ENCODE data around the gene CYYR1. TPM values are rescaled to one million over a fixed set of nuclear protein-coding genes. Genes with fewer than 3 reads are reported as not detected.

The CYYR1 gene
- total and polyA plus RNA-seq, 4 donors = 1.9 to 3.4 (median 2.2) TPM

DNA sequence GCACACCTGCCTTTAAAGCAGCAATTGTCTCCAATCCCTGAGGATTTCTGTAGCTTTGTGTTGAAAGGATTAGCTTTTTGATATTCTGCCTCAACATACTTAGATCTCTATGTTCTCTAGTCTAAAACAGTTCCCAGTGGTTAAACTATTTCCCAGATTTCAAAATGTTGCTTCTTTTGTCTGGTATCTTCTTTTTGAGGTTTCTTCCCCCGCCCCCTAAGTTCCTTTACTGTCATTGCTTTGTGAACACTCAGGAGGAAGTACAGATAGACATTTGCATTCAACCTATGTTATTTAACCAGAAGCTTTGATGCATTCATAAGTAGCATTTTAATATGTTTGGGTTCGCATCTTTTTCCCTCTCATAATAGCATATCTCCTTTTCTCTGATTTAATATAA lies 33.5 kb downstream of the CYYR1 start:
- H3K9ac ChIP-seq (ENCODE audit: low read depth in 1 of 2, low read length in 2 of 2) = no peak overlapping the region
- H3K9me3 ChIP-seq (ENCODE audit: control insufficient read depth in 4 of 4, low read length in 3 of 4) = no peaks in the 10 kb centered on the region
- H3K27ac ChIP-seq (ENCODE audit: low read depth in 1 of 2, low read length in 2 of 2) = no peak overlapping the region
- DNase-seq (ENCODE audit: low spot score) = no peak
- TF ChIP-seq RAD21 (IDR thresholded peaks at IDR 0.05) = no peak
- TF ChIP-seq NR2F2 (IDR thresholded peaks at IDR 0.05) = no peak
- TF ChIP-seq HNF4A (conservative IDR thresholded peaks at IDR 0.05) = no peak
- TF ChIP-seq, protein P1, sequence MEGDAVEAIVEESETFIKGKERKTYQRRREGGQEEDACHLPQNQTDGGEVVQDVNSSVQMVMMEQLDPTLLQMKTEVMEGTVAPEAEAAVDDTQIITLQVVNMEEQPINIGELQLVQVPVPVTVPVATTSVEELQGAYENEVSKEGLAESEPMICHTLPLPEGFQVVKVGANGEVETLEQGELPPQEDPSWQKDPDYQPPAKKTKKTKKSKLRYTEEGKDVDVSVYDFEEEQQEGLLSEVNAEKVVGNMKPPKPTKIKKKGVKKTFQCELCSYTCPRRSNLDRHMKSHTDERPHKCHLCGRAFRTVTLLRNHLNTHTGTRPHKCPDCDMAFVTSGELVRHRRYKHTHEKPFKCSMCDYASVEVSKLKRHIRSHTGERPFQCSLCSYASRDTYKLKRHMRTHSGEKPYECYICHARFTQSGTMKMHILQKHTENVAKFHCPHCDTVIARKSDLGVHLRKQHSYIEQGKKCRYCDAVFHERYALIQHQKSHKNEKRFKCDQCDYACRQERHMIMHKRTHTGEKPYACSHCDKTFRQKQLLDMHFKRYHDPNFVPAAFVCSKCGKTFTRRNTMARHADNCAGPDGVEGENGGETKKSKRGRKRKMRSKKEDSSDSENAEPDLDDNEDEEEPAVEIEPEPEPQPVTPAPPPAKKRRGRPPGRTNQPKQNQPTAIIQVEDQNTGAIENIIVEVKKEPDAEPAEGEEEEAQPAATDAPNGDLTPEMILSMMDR (IDR thresholded peaks at IDR 0.05; ENCODE audit: low read depth, low read length, missing input control) = no peak
- TF ChIP-seq, protein P2, sequence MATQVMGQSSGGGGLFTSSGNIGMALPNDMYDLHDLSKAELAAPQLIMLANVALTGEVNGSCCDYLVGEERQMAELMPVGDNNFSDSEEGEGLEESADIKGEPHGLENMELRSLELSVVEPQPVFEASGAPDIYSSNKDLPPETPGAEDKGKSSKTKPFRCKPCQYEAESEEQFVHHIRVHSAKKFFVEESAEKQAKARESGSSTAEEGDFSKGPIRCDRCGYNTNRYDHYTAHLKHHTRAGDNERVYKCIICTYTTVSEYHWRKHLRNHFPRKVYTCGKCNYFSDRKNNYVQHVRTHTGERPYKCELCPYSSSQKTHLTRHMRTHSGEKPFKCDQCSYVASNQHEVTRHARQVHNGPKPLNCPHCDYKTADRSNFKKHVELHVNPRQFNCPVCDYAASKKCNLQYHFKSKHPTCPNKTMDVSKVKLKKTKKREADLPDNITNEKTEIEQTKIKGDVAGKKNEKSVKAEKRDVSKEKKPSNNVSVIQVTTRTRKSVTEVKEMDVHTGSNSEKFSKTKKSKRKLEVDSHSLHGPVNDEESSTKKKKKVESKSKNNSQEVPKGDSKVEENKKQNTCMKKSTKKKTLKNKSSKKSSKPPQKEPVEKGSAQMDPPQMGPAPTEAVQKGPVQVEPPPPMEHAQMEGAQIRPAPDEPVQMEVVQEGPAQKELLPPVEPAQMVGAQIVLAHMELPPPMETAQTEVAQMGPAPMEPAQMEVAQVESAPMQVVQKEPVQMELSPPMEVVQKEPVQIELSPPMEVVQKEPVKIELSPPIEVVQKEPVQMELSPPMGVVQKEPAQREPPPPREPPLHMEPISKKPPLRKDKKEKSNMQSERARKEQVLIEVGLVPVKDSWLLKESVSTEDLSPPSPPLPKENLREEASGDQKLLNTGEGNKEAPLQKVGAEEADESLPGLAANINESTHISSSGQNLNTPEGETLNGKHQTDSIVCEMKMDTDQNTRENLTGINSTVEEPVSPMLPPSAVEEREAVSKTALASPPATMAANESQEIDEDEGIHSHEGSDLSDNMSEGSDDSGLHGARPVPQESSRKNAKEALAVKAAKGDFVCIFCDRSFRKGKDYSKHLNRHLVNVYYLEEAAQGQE (IDR thresholded peaks at IDR 0.05) = no peak
- no peak for TF ChIP-seq EGR1 (IDR thresholded peaks at IDR 0.05; ENCODE audit: low read depth in 2 of 2)
- no peak overlapping the region for H3K4me3 ChIP-seq (ENCODE audit: low read depth in 1 of 3, low read length in 3 of 3)
- 78% methylated on average over 2 of the region's 2 CpGs for WGBS
- no peaks in the 10 kb centered on the region for H3K4me1 ChIP-seq (ENCODE audit: control insufficient read depth in 4 of 4, insufficient read depth in 4 of 4, low read length in 3 of 4)
- no peaks in the 10 kb centered on the region for H3K36me3 ChIP-seq (ENCODE audit: control insufficient read depth in 4 of 4, insufficient read depth in 3 of 4, low read depth in 1 of 4, low read length in 3 of 4)
- no peaks in the 10 kb centered on the region for H3K27me3 ChIP-seq (ENCODE audit: control insufficient read depth in 4 of 4, insufficient read depth in 4 of 4, low read length in 3 of 4)

DNA sequence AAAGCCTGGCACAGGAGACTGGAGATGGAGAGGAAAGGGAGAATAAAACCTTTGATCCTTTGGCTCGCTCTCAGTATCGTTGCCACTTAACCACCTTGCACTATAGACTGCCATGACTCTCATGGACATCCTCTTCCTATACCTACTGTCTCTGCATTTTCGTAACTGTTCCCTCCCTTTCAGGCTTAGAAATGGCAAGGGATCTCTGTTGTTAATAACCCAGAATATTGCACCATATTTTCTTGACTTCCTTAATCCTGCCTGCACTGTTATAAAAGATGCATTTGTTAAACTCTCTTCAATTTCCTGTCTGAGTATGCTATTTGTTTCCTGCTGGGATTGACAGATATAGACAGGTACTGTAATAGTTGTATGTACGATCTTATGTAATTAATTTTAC lies 38.6 kb downstream of the CYYR1 start:
- no peak for DNase-seq (ENCODE audit: low spot score)
- 72% methylated on average over 4 of the region's 4 CpGs for WGBS
- Histone ChIP-seq H3K27ac (ENCODE audit: low read depth in 1 of 2, low read length in 2 of 2) (no peak overlapping the region), H3K9me3 (ENCODE audit: control insufficient read depth in 4 of 4, low read length in 3 of 4) (no peaks in the 10 kb centered on the region), H3K27me3 (ENCODE audit: control insufficient read depth in 4 of 4, insufficient read depth in 4 of 4, low read length in 3 of 4) (peaks cover 0 to 5% (median 0%) of the 10 kb centered on the region in 4 donors), H3K4me3 (ENCODE audit: low read depth in 1 of 3, low read length in 3 of 3) (no peak overlapping the region), H3K36me3 (ENCODE audit: control insufficient read depth in 4 of 4, insufficient read depth in 3 of 4, low read depth in 1 of 4, low read length in 3 of 4) (no peaks in the 10 kb centered on the region), H3K4me1 (ENCODE audit: control insufficient read depth in 4 of 4, insufficient read depth in 4 of 4, low read length in 3 of 4) (no peaks in the 10 kb centered on the region), H3K9ac (ENCODE audit: low read depth in 1 of 2, low read length in 2 of 2) (no peak overlapping the region)
- TF ChIP-seq GABPA (IDR thresholded peaks at IDR 0.05 in 1 of 2, conservative IDR thresholded peaks at IDR 0.05 in 1 of 2) (no peak), JUND (IDR thresholded peaks at IDR 0.05) (no peak), HNF4G (IDR thresholded peaks at IDR 0.05) (no peak), YY1 (IDR thresholded peaks at IDR 0.05) (no peak), HNF4A (conservative IDR thresholded peaks at IDR 0.05) (no peak)
- TF ChIP-seq, protein P3, sequence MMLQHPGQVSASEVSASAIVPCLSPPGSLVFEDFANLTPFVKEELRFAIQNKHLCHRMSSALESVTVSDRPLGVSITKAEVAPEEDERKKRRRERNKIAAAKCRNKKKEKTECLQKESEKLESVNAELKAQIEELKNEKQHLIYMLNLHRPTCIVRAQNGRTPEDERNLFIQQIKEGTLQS (IDR thresholded peaks at IDR 0.05) = no peak

DNA sequence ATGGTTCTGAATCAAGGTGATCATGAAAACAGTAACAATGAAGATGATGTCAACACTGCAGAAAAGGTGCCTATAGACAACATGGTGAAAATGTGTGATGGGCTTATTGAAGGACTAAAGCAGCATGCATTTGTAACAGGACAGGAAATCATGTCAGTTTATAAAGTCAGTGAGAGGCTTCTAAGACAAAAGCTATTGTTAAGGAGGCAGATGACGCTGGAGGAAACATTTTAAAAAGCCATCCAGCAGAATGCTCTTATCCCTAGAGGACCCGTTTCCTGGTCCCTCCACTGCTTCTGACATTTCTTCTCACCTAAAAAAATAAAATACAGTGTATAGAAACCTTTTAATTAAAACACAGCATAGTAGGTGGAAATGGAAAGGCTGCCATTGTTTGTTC lies 40.9 kb downstream of the CYYR1 start:
- H3K9me3 ChIP-seq (ENCODE audit: control insufficient read depth in 4 of 4, low read length in 3 of 4) = no peaks in the 10 kb centered on the region
- H3K36me3 ChIP-seq (ENCODE audit: control insufficient read depth in 4 of 4, insufficient read depth in 3 of 4, low read depth in 1 of 4, low read length in 3 of 4) = no peaks in the 10 kb centered on the region
- whole genome bisulfite sequencing = 54% methylated on average over 2 of the region's 2 CpGs
- no peak for DNase-seq (ENCODE audit: low spot score)
- H3K4me1 ChIP-seq (ENCODE audit: control insufficient read depth in 4 of 4, insufficient read depth in 4 of 4, low read length in 3 of 4) = no peaks in the 10 kb centered on the region
- H3K27ac ChIP-seq (ENCODE audit: low read depth in 1 of 2, low read length in 2 of 2) = no peak overlapping the region
- no peak for TF ChIP-seq HNF4A (conservative IDR thresholded peaks at IDR 0.05)
- no peak for TF ChIP-seq GABPA (IDR thresholded peaks at IDR 0.05 in 1 of 2, conservative IDR thresholded peaks at IDR 0.05 in 1 of 2)
- no peak for TF ChIP-seq FOXA2 (IDR thresholded peaks at IDR 0.05)
- no peak overlapping the region for H3K4me3 ChIP-seq (ENCODE audit: low read depth in 1 of 3, low read length in 3 of 3)
- H3K9ac ChIP-seq (ENCODE audit: low read depth in 1 of 2, low read length in 2 of 2) = no peak overlapping the region
- peaks cover 0 to 5% (median 0%) of the 10 kb centered on the region in 4 donors for H3K27me3 ChIP-seq (ENCODE audit: control insufficient read depth in 4 of 4, insufficient read depth in 4 of 4, low read length in 3 of 4)

Data from liver (tissue), 9 donors.